H4 (cell line): ENCODE results near the gene ADAM11. TPM values are rescaled to one million over a fixed set of nuclear protein-coding genes. Genes with fewer than 3 reads are reported as not detected.
A peak's percentile ranks its signal among the peaks of the same experiment; 100 is the strongest.
"Not testable (repeated sequence)": the region's sequence is repeated elsewhere in the genome, so short reads cannot be mapped to it uniquely, and the experiment has no call there.

Source experiments
- DNase-seq: peaks from one replicate; pipeline ENCODE4 v3.0.0-alpha.2; 2015; ENCODE audit warnings: low spot score
- total RNA-seq: library from RNA; depleted of rRNA; stranded (reverse); fragments of >200 nt; shearing (Covaris generic); gene quantifications from 2 replicates; pipeline ENCODE4 v1.2.3, GENCODE V29; 2014

ADAM11 gene
- total RNA-seq, 1 experiment from 2014 or later = 1.4 TPM

GRCh38 chr17:44794851-44795413 lies 36.1 kb downstream of the ADAM11 start:
- peak; percentile 94 for DNase-seq

- DNase-seq = peak; percentile 6
These were observed 36.6 kb downstream of the ADAM11 start for GRCh38 chr17:44795421-44795820.

GRCh38 chr17:44795928-44796327 lies 37.1 kb downstream of the ADAM11 start:
- DNase-seq = peak; percentile 2

- DNase-seq = no peak
These were observed 37.9 kb downstream of the ADAM11 start for GRCh38 chr17:44796731-44797130.

- no peak for DNase-seq
These were observed 39.0 kb downstream of the ADAM11 start for GRCh38 chr17:44797802-44798201.

- no peak for DNase-seq
These were observed 39.6 kb downstream of the ADAM11 start for GRCh38 chr17:44798356-44798755.

GRCh38 chr17:44801880-44802279 lies 43.1 kb downstream of the ADAM11 start:
- no peak for DNase-seq

- DNase-seq = no peak
These were observed 45.7 kb downstream of the ADAM11 start for GRCh38 chr17:44804302-44805089.

GRCh38 chr17:44807093-44807816 lies 48.5 kb downstream of the ADAM11 start:
- no peak for DNase-seq

GRCh38 chr17:44807817-44808155 lies 49.0 kb downstream of the ADAM11 start:
- no peak for DNase-seq

GRCh38 chr17:44808156-44808555 lies 49.4 kb downstream of the ADAM11 start:
- no peak for DNase-seq

- not testable (repeated sequence) for DNase-seq
These were observed 50.0 kb downstream of the ADAM11 start for GRCh38 chr17:44808656-44809388.

GRCh38 chr17:44812263-44812662 lies 53.5 kb downstream of the ADAM11 start:
- DNase-seq = no peak

GRCh38 chr17:44818508-44818907 lies 59.7 kb downstream of the ADAM11 start:
- not testable (repeated sequence) for DNase-seq

GRCh38 chr17:44820631-44821212 lies 61.9 kb downstream of the ADAM11 start:
- DNase-seq = peak; percentile 60

GRCh38 chr17:44825236-44825635 lies 66.4 kb downstream of the ADAM11 start:
- DNase-seq = not testable (repeated sequence)

- DNase-seq = no peak
These were observed 67.5 kb downstream of the ADAM11 start for GRCh38 chr17:44826123-44826790.

- DNase-seq = no peak
These were observed 69.1 kb downstream of the ADAM11 start for GRCh38 chr17:44827863-44828262.

- no peak for DNase-seq
These were observed 70.2 kb downstream of the ADAM11 start for GRCh38 chr17:44828919-44829522.

- no peak for DNase-seq
These were observed 71.0 kb downstream of the ADAM11 start, which contains the start of gene GJC1 for GRCh38 chr17:44829523-44830358. Gene GJC1, minus strand, starts transcription at chr17:44830287. Its CDS starts 24,470 bp downstream, at chr17:44805817.
